SU-DHL-6 (cell line): ENCODE results near the gene UBE2F.
"Not testable (repeated sequence)": the region's sequence is repeated elsewhere in the genome, so short reads cannot be mapped to it uniquely, and the experiment has no call there.

Experiments
- H2AFZ ChIP-seq: fragments of 200-600 bp; sonication (generic); 2 replicates; pipeline ENCODE4 v1.6.1; 2014; ENCODE audit warnings: low read depth, mild to moderate bottlenecking, moderate library complexity, mixed read lengths, antibody characterized with exemption, low read length; ENCODE audit not compliant: severe bottlenecking
- H3F3A ChIP-seq: fragments of 200-600 bp; shearing (Covaris generic); 2 replicates; pipeline ENCODE4 v1.6.0; 2016; ENCODE audit warnings: antibody characterized with exemption, mild to moderate bottlenecking; ENCODE audit not compliant: insufficient read depth
- H3K27ac ChIP-seq: fragments of 200-600 bp; sonication (generic); 2 replicates; pipeline ENCODE4 v1.5.1; 2016; ENCODE audit warnings: low read depth, mild to moderate bottlenecking, low read length, moderate library complexity, mixed read lengths
- H3K27me3 ChIP-seq: fragments of 200-600 bp; sonication (generic), shearing (Covaris generic); 2 replicates; pipeline ENCODE4 v1.6.0; 2014; ENCODE audit warnings: mild to moderate bottlenecking, low read length
- H3K36me3 ChIP-seq: fragments of 200-600 bp; sonication (generic); 2 replicates; pipeline ENCODE4 v1.6.1; 2014; ENCODE audit warnings: mild to moderate bottlenecking, low read length, mixed read lengths
- H3K4me2 ChIP-seq: fragments of 300-600, 200-600 bp; shearing (Covaris generic), sonication (generic); 2 replicates; pipeline ENCODE4 v1.6.0; 2014; ENCODE audit warnings: low read length, low read depth, mild to moderate bottlenecking; ENCODE audit not compliant: poor library complexity, severe bottlenecking
- H3K4me3 ChIP-seq: fragments of 200-600 bp; sonication (generic); 2 replicates; pipeline ENCODE4 v1.5.1; 2014; ENCODE audit warnings: antibody characterized with exemption, low read length, mild to moderate bottlenecking, mixed read lengths; ENCODE audit not compliant: insufficient read depth, poor library complexity, severe bottlenecking
- H3K79me2 ChIP-seq: fragments of 200-600 bp; sonication (generic); 2 replicates; pipeline ENCODE4 v1.6.1; 2014; ENCODE audit warnings: mild to moderate bottlenecking, low read length, moderate library complexity; ENCODE audit not compliant: insufficient read depth
- H3K9ac ChIP-seq: fragments of 200-600 bp; sonication (generic); 2 replicates; pipeline ENCODE4 v1.7.0; 2014; ENCODE audit warnings: mild to moderate bottlenecking, low read length
- H3K9me2 ChIP-seq: fragments of 200-600 bp; sonication (generic); replicated peaks from 2 replicates; pipeline ENCODE4 v1.6.1; 2014; ENCODE audit warnings: low read length; ENCODE audit not compliant: insufficient read depth
- H3K9me3 ChIP-seq: fragments of 200-600 bp; sonication (generic); 2 replicates; pipeline ENCODE4 v1.6.1; 2014; ENCODE audit warnings: low read length, mixed read lengths; ENCODE audit not compliant: insufficient read depth
- H4K20me1 ChIP-seq: fragments of 200-600 bp; sonication (generic); 2 replicates; pipeline ENCODE4 v1.6.1; 2014; ENCODE audit warnings: low read depth, mild to moderate bottlenecking, antibody characterized with exemption, low read length, moderate library complexity, mixed read lengths
- EZH2phosphoT487 ChIP-seq: fragments of 200-600 bp; sonication (generic), shearing (Covaris generic); conservative IDR thresholded peaks from 2 replicates; pipeline ENCODE4 v1.6.1; 2018; ENCODE audit warnings: mild to moderate bottlenecking, antibody characterized with exemption, low read length, moderate library complexity, mixed read lengths
- TF ChIP-seq, protein P1 (sequence below): fragments of 200-600 bp; sonication (generic); IDR thresholded peaks from one replicate; pipeline ENCODE4 v1.5.1; 2017; ENCODE audit warnings: antibody characterized with exemption, mild to moderate bottlenecking, low read length, moderate library complexity; ENCODE audit not compliant: insufficient read depth, poor library complexity, severe bottlenecking

The UBE2F gene

DNA sequence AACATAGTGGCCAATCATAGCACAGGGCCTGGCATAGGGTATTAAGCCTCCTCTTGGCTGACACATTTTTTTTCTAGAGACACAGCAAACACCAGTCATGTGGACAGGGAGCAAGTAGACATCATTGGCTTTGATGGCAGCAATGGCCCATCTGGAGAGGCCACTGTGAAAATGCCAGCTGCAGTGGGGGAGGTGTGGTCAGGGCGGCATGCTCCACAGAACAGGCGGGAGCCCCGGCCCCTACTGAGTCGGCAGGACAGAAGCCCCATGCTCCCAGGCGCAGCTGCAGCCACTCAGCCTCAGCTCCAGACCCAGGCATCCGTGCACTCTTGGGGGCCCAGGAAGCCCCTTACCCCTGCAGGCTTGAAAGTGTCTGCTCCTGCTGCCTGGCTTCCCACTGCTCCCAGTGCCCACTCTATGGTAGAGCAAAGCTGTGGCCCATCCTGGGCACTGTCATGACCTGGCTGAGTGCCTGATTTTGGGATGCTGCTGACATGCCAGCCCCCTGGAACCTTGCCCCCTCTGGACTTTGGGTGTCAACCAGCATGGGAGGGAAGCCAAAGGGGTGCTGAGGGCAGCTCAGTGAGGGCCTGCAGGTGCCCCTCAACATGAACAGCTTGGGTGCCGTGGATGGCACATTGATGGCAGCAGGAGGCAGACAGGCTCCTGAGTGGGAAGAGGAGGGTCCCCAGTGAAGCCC, 23.3 kb upstream of the UBE2F start:
- H3K4me2 ChIP-seq, result no peak overlapping the region
- no peaks in the 10 kb centered on the region for H3K79me2 ChIP-seq
- TF ChIP-seq, protein P1, sequence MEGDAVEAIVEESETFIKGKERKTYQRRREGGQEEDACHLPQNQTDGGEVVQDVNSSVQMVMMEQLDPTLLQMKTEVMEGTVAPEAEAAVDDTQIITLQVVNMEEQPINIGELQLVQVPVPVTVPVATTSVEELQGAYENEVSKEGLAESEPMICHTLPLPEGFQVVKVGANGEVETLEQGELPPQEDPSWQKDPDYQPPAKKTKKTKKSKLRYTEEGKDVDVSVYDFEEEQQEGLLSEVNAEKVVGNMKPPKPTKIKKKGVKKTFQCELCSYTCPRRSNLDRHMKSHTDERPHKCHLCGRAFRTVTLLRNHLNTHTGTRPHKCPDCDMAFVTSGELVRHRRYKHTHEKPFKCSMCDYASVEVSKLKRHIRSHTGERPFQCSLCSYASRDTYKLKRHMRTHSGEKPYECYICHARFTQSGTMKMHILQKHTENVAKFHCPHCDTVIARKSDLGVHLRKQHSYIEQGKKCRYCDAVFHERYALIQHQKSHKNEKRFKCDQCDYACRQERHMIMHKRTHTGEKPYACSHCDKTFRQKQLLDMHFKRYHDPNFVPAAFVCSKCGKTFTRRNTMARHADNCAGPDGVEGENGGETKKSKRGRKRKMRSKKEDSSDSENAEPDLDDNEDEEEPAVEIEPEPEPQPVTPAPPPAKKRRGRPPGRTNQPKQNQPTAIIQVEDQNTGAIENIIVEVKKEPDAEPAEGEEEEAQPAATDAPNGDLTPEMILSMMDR, result no peak
- TF ChIP-seq EZH2phosphoT487, result no peak
- no peaks in the 10 kb centered on the region for H4K20me1 ChIP-seq
- H3K4me3 ChIP-seq, result no peak overlapping the region
- no peaks in the 10 kb centered on the region for H3F3A ChIP-seq
- no peak overlapping the region for H2AFZ ChIP-seq
- H3K9me3 ChIP-seq, result peaks cover 15% of the 10 kb centered on the region; the same call in 1 of the 2 replicates
- no peak overlapping the region for H3K9ac ChIP-seq
- H3K27me3 ChIP-seq, result no peaks in the 10 kb centered on the region
- H3K36me3 ChIP-seq, result no peaks in the 10 kb centered on the region
- no peak overlapping the region for H3K27ac ChIP-seq
- no peaks in the 10 kb centered on the region for H3K9me2 ChIP-seq

DNA sequence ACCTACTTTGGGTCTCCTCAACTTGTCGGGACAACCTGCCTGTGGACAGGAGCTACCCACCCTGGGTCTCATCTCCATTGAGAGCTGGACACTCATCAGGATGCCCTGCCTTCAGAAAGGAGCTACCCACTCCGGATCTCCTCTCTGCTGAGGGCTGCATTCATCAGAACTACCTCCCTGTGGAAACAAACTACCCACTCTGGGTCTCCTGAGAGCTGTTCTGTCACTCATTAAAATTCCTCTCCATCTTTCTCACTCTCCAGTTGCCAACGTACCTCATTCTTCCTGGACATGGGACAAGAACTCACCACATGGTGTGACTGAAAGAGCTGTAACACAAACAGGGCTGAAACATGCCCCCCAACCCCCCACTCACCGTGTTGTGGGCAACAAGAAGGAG, 22.5 kb upstream of the UBE2F start:
- H3K36me3 ChIP-seq, result no peaks in the 10 kb centered on the region
- H3K79me2 ChIP-seq, result no peaks in the 10 kb centered on the region
- H3K27ac ChIP-seq, result no peak overlapping the region
- H3F3A ChIP-seq, result no peaks in the 10 kb centered on the region
- peaks cover 15% of the 10 kb centered on the region; the same call in 1 of the 2 replicates for H3K9me3 ChIP-seq
- no peak overlapping the region for H3K4me2 ChIP-seq
- no peaks in the 10 kb centered on the region for H3K27me3 ChIP-seq
- no peaks in the 10 kb centered on the region for H3K9me2 ChIP-seq
- TF ChIP-seq EZH2phosphoT487, result no peak
- TF ChIP-seq, protein P1, result no peak
- no peak overlapping the region for H3K9ac ChIP-seq
- H2AFZ ChIP-seq, result no peak overlapping the region
- no peak overlapping the region for H3K4me3 ChIP-seq
- H4K20me1 ChIP-seq, result no peaks in the 10 kb centered on the region

DNA sequence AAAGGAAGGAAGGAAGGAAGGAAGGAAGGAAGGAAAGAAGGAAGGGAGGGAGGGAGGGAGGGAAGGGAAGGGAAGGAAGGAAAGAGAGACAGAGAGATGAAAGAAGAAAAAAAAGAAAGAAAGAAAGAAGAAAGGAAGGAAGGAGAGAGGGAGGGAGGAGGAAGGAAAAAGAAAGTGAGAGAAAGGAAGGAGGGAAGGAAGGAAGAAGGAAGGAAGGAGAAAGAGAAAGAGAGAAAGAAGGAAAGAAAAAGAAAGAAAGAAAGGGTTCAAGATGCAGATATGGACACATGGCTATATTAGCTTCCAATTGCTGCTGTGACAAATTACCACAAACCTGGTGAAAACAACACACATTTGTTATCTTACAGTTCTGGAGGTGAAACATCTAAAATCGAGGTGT, 20.4 kb upstream of the UBE2F start:
- H3K27ac ChIP-seq, result no peak overlapping the region
- no peak for TF ChIP-seq EZH2phosphoT487
- TF ChIP-seq, protein P1, result no peak

DNA sequence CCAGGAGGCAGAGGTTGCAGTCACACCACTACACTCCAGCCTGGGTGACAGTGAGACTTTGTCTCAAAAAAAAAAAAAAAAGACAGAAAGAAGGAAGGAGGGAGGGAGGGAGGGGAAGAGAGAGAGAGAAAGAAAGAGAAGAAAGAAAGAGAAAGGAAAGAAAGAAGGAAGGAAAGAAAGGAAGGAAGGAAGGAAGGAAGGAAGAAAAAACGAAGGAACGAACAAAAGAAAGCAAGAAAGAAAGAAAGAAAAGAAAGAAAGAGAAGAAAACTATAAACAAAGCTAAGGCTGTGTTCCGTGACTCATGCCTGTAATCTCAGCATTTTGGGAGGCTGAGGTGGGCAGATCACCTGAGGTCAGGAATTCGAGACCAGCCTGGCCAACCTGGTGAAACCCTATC, 15.5 kb upstream of the UBE2F start:
- H3K9me3 ChIP-seq, H3K4me2 ChIP-seq, H3F3A ChIP-seq, H3K79me2 ChIP-seq, H2AFZ ChIP-seq, H3K27ac ChIP-seq, H3K4me3 ChIP-seq, H3K9me2 ChIP-seq, H3K36me3 ChIP-seq, H3K27me3 ChIP-seq, H4K20me1 ChIP-seq, H3K9ac ChIP-seq: not testable (repeated sequence)

More for the DNA sequence above, 20.4 kb upstream of the UBE2F start:
- H3K9me3 ChIP-seq, result peaks cover 15% of the 10 kb centered on the region; the same call in 1 of the 2 replicates
- H3K27me3 ChIP-seq, result no peaks in the 10 kb centered on the region
- no peaks in the 10 kb centered on the region for H3K9me2 ChIP-seq
- no peak overlapping the region for H3K4me3 ChIP-seq
- H3F3A ChIP-seq, result no peaks in the 10 kb centered on the region
- H4K20me1 ChIP-seq, result no peaks in the 10 kb centered on the region
- H3K9ac ChIP-seq, result no peak overlapping the region
- no peak overlapping the region for H2AFZ ChIP-seq
- H3K4me2 ChIP-seq, result no peak overlapping the region
- no peaks in the 10 kb centered on the region for H3K79me2 ChIP-seq
- H3K36me3 ChIP-seq, result no peaks in the 10 kb centered on the region
